Sigmoid colon (tissue), 7 donors: ENCODE data around the gene NCAPD3. TPM values are rescaled to one million over a fixed set of nuclear protein-coding genes. Genes with fewer than 3 reads are reported as not detected.

Source experiments
- DNase-seq: peaks from one replicate; pipeline ENCODE4 v3.0.0-alpha.2; 2019
- H3K27ac ChIP-seq, 4 donors: fragments of 200-600 bp; sonication (generic); one replicate each; pipeline ENCODE4 v1.5.1; 2016 to 2019; ENCODE audit warnings: mild to moderate bottlenecking in 1 of 4
- H3K27me3 ChIP-seq, 3 donors: fragments of 200-600 bp; sonication (generic); one replicate each; pipeline ENCODE4 v1.5.1; 2019; ENCODE audit warnings: mild to moderate bottlenecking in 1 of 3
- H3K36me3 ChIP-seq, 4 donors: fragments of 200-600 bp; sonication (generic); one replicate each; pipeline ENCODE4 v1.5.1; 2016 to 2019
- H3K4me1 ChIP-seq, 4 donors: fragments of 200-600 bp; sonication (generic); one replicate each; pipeline ENCODE4 v1.5.1; 2017 to 2019
- H3K4me3 ChIP-seq, 4 donors: fragments of 200-600 bp; sonication (generic); one replicate each; pipeline ENCODE4 v1.5.1; 2017 to 2019; ENCODE audit warnings: mild to moderate bottlenecking in 2 of 4, moderate library complexity in 1 of 4
- H3K9me3 ChIP-seq, 4 donors: fragments of 200-600 bp in 3 of 4; sonication (generic) in 3 of 4; one replicate each; pipeline versions ENCODE4 v1.5.1 to v1.6.1; 2013 to 2019
- EP300 ChIP-seq, 4 donors: sonication (generic); formaldehyde crosslinking; IDR thresholded peaks; one replicate each; pipeline ENCODE4 v1.6.1; 2017; ENCODE audit warnings: antibody characterized with exemption in 4 of 4
- POLR2A ChIP-seq, 2 donors: fragments of 450-650 bp; IDR thresholded peaks; one replicate each; pipeline ENCODE4 v1.6.1; 2016; ENCODE audit warnings: antibody characterized with exemption in 2 of 2, mild to moderate bottlenecking in 2 of 2, moderate library complexity in 2 of 2
- POLR2AphosphoS5 ChIP-seq, 4 donors: sonication (generic); formaldehyde crosslinking; IDR thresholded peaks; one replicate each; pipeline ENCODE4 v1.6.1; 2017; ENCODE audit warnings: antibody characterized with exemption in 4 of 4
- WGBS, 2 donors: extraction: QIAGEN DNeasy Blood & Tissue Kit; methylation state at CpG; one replicate each; pipeline ENCODE4 v1.1.7; 2013; 5-methylcytosine and 5-hydroxymethylcytosine counted together
- intact Hi-C: fragments of 100-400 bp; cut with DNase I; formaldehyde crosslinking; loops from one replicate; pipeline ENCODE4 v1.15.1; 2023
- polyA plus RNA-seq, 3 donors: library from polyadenylated mRNA; stranded (reverse); fragments of 200-250 nt; gene quantifications; one replicate each; pipeline ENCODE4 v1.2.3, GENCODE V29; 2013
- total RNA-seq, 4 donors: library from RNA; depleted of rRNA; stranded (reverse); fragments of >200 nt; gene quantifications; one replicate each; pipeline ENCODE4 v1.1.0, GENCODE V29; 2016
- TF ChIP-seq, protein P1 (sequence below), 4 experiments: fragments of 450-650 bp in 3 of 4; fragments of 200-600 bp in 1 of 4; IDR thresholded peaks; one replicate each; pipeline ENCODE4 v1.5.1; 2016 to 2019; ENCODE audit warnings: antibody characterized with exemption in 4 of 4, mild to moderate bottlenecking in 3 of 4, moderate library complexity in 2 of 4
- donor health status: healthy with polysubstance abuse.
- donor health status: Bipolar disorder and iron deficiency.
- donor health status: healthy.

Gene NCAPD3
- total and polyA plus RNA-seq, 7 donors = 1.8 to 13.0 (median 7.5) TPM

DNA sequence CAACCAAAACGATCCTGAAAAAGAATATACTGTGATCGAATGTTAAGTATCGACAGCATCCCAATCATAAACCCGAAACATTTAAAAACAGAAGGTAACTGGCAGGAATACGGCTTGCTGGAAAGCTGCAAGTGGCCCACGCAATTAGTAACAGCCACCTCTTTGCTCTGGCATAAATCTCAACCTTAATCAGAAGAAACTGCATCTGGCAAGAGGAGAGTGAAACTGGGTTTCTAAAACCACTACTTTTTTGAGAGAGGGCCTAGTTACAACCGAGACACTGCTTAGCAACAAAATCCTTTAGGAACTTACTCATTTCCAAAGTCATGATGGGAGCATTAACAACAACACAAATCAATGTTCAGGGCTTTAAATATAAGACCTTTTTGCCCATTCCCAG lies 7.9 kb downstream of the NCAPD3 start:
- Histone ChIP-seq H3K36me3 (peaks cover 0 to 24% (median 0%) of the 10 kb centered on the region in 4 donors), H3K27ac (no peak overlapping the region)
- WGBS, 2 donors = 92 to 95% methylated on average over 7 of the region's 7 CpGs

DNA sequence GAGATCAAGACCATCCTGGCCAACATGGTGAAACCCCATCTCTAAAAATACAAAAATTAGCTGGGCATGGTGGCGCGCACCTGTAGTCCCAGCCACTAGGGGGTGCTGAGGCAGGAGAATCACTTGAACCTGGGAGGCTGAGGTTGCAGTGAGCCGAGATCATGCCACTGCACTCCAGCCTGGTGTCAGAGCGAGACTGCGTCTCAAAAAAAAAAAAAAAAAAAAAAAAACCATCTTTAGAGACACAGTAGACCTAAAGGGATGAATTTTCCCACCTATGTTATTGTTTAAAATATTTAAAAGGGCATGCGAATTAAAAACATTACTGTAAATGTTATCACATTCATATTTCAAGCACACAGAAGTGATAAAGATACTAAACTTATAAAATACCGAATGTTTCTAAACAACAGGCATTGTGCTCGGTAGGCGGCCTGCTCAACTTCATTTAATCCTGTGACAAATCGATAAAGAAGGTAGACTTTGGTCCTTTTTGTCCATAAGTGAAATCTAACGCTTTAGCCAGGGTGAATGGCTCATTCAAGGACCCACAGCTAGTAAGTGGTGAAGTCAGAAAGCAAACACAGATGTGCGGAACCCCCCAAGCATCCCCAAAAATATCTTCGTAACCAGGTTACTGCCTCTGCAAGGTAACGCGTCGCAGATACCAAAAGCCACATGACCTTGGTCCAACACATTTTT lies 16.1 kb downstream of the NCAPD3 start:
- WGBS, 2 donors = 82 to 83% methylated on average over 16 of the region's 16 CpGs
- no peaks in the 10 kb centered on the region for H3K27me3 ChIP-seq
- no peaks in the 10 kb centered on the region for H3K9me3 ChIP-seq
- no peak overlapping the region for H3K4me3 ChIP-seq
- TF ChIP-seq, protein P1, sequence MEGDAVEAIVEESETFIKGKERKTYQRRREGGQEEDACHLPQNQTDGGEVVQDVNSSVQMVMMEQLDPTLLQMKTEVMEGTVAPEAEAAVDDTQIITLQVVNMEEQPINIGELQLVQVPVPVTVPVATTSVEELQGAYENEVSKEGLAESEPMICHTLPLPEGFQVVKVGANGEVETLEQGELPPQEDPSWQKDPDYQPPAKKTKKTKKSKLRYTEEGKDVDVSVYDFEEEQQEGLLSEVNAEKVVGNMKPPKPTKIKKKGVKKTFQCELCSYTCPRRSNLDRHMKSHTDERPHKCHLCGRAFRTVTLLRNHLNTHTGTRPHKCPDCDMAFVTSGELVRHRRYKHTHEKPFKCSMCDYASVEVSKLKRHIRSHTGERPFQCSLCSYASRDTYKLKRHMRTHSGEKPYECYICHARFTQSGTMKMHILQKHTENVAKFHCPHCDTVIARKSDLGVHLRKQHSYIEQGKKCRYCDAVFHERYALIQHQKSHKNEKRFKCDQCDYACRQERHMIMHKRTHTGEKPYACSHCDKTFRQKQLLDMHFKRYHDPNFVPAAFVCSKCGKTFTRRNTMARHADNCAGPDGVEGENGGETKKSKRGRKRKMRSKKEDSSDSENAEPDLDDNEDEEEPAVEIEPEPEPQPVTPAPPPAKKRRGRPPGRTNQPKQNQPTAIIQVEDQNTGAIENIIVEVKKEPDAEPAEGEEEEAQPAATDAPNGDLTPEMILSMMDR (IDR thresholded peaks at IDR 0.05) = peak; percentile 8 to 62 (median 44)
- no peak for TF ChIP-seq EP300 (IDR thresholded peaks at IDR 0.05)
- no peak overlapping the region for H3K27ac ChIP-seq
- peaks cover 4 to 62% (median 14%) of the 10 kb centered on the region in 4 donors for H3K36me3 ChIP-seq
- intact Hi-C loops = no loop called here
- no peak for DNase-seq
- H3K4me1 ChIP-seq = no peaks in the 10 kb centered on the region

More for the DNA sequence above, 7.9 kb downstream of the NCAPD3 start:
- no peaks in the 10 kb centered on the region for H3K27me3 ChIP-seq
- no peak for DNase-seq
- no peaks in the 10 kb centered on the region for H3K9me3 ChIP-seq
- intact Hi-C loops = no loop called here
- TF ChIP-seq POLR2AphosphoS5 (IDR thresholded peaks at IDR 0.05) (no peak), POLR2A (IDR thresholded peaks at IDR 0.05) (no peak), EP300 (IDR thresholded peaks at IDR 0.05) (no peak)
- TF ChIP-seq, protein P1 (IDR thresholded peaks at IDR 0.05) = no peak
- no peak overlapping the region for H3K4me3 ChIP-seq
- no peaks in the 10 kb centered on the region for H3K4me1 ChIP-seq

DNA sequence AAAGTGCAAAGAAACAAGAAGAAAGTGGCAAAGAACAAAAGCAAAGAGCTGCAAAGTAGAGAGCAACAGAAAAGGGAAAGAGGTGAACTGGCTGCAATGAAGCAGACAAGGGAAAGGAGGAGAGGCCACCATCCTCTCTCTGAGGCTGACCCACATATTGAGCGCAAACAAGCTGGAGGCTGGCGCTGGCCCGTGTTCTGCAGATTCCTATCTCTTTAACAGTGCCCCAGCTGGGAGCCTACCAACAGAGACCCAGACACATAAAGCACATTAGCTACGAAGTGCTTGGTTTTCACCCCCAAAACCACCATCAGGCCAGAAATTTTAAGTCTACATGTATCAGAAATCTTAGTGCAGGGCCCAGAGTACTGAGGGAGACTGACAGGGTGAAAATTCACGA lies 17.6 kb downstream of the NCAPD3 start:
- H3K27ac ChIP-seq = no peak overlapping the region
- no peaks in the 10 kb centered on the region for H3K9me3 ChIP-seq
- intact Hi-C loops = no loop called here
- no peaks in the 10 kb centered on the region for H3K27me3 ChIP-seq
- H3K4me3 ChIP-seq = no peak overlapping the region
- peaks cover 7 to 77% (median 21%) of the 10 kb centered on the region in 4 donors for H3K36me3 ChIP-seq
- 94 to 95% methylated on average over 5 of the region's 5 CpGs for WGBS, 2 donors
- DNase-seq = no peak
- TF ChIP-seq, protein P1 (IDR thresholded peaks at IDR 0.05) = no peak
- TF ChIP-seq EP300 (IDR thresholded peaks at IDR 0.05) = no peak
- H3K4me1 ChIP-seq = no peaks in the 10 kb centered on the region

DNA sequence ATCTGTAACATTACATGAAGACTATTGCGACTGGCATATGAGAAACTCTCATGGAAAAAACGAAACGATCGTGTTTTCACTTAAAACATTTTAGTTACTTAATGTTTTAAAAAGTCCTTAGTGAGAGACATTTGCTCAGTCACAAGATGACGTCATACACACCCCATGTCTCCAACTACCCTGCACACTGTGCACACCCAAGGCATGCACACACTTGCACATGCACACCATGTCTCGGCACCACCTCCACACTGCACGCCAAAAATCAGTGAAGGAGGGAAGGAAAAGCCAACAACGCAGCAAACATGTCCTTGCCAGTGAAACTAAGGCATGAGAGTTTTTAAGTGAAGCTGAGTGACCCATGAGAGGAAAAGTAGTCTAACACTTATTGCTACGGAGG lies 18.0 kb downstream of the NCAPD3 start:
- DNase-seq = no peak
- Histone ChIP-seq H3K4me3 (no peak overlapping the region), H3K4me1 (no peaks in the 10 kb centered on the region), H3K27ac (no peak overlapping the region), H3K27me3 (no peaks in the 10 kb centered on the region), H3K9me3 (no peaks in the 10 kb centered on the region), H3K36me3 (peaks cover 7 to 82% (median 21%) of the 10 kb centered on the region in 4 donors)
- intact Hi-C loops = no loop called here
- 97% methylated on average over 9 of the region's 9 CpGs for WGBS, 2 donors
- TF ChIP-seq, protein P1 (IDR thresholded peaks at IDR 0.05) = no peak
- no peak for TF ChIP-seq POLR2A (IDR thresholded peaks at IDR 0.05)
- TF ChIP-seq POLR2AphosphoS5 (IDR thresholded peaks at IDR 0.05) = no peak
- TF ChIP-seq EP300 (IDR thresholded peaks at IDR 0.05) = no peak

DNA sequence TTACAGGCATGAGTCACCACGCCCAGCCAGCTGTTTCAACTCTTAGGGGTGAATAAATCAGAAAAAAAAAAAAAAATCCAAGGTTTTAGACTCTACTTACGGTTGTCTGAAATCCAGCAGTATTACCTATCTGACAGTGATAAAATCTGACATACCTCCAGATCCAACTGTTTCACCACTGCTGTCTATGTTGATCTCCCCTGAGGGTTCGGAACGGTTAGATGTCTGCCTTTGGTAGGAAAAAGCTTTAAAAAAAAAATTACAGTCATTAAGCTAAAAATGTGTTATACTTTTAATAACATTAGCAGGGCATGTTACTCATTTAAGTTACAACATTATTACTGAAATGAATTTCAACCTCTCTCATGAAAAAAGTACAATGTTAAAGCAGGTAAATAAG lies 21.1 kb downstream of the NCAPD3 start:
- WGBS, 2 donors = 94 to 98% methylated on average over 4 of the region's 4 CpGs
- H3K36me3 ChIP-seq = peaks cover 5 to 73% (median 20%) of the 10 kb centered on the region in 4 donors
- intact Hi-C loops = no loop called here
- no peaks in the 10 kb centered on the region for H3K4me1 ChIP-seq
- TF ChIP-seq, protein P1 (IDR thresholded peaks at IDR 0.05) = no peak
- TF ChIP-seq POLR2A (IDR thresholded peaks at IDR 0.05) = no peak
- no peak for TF ChIP-seq POLR2AphosphoS5 (IDR thresholded peaks at IDR 0.05)
- no peak for TF ChIP-seq EP300 (IDR thresholded peaks at IDR 0.05)
- no peak overlapping the region for H3K27ac ChIP-seq
- DNase-seq = no peak
- no peaks in the 10 kb centered on the region for H3K9me3 ChIP-seq
- no peak overlapping the region for H3K4me3 ChIP-seq
- H3K27me3 ChIP-seq = no peaks in the 10 kb centered on the region
